ENCODE measurements around the gene KCNB1.
"Not testable (repeated sequence)": the region's sequence is repeated elsewhere in the genome, so short reads cannot be mapped to it uniquely, and the experiment has no call there.

KCNB1 gene

GRCh38 chr20:49420292-49420691, 62.2 kb downstream of the KCNB1 start:
- Mint-ChIP-seq H3K9me3 (no peaks in the 10 kb centered on the region), H3K4me3 (no peak overlapping the region), H3K27ac (no peak overlapping the region), H3K27me3 (peaks cover 46% of the 10 kb centered on the region), H3K4me1 (no peaks in the 10 kb centered on the region), H3K36me3 (no peaks in the 10 kb centered on the region)
- ATAC-seq = no peak

- no peaks in the 10 kb centered on the region for H3K36me3 Mint-ChIP-seq
- H3K9me3 Mint-ChIP-seq = no peaks in the 10 kb centered on the region
- no peaks in the 10 kb centered on the region for H3K4me1 Mint-ChIP-seq
- H3K27ac Mint-ChIP-seq = no peak overlapping the region
- H3K4me3 Mint-ChIP-seq = no peak overlapping the region
- peaks cover 49% of the 10 kb centered on the region for H3K27me3 Mint-ChIP-seq
- no peak for ATAC-seq
Measured at GRCh38 chr20:49419785-49420184, 62.7 kb downstream of the KCNB1 start.

GRCh38 chr20:49418809-49419208, 63.7 kb downstream of the KCNB1 start:
- no peaks in the 10 kb centered on the region for H3K4me1 Mint-ChIP-seq
- H3K36me3 Mint-ChIP-seq = no peaks in the 10 kb centered on the region
- H3K27me3 Mint-ChIP-seq = peaks cover 46% of the 10 kb centered on the region
- ATAC-seq = no peak
- H3K27ac Mint-ChIP-seq = no peak overlapping the region
- H3K4me3 Mint-ChIP-seq = no peak overlapping the region
- H3K9me3 Mint-ChIP-seq = no peaks in the 10 kb centered on the region

GRCh38 chr20:49417843-49418555, 64.5 kb downstream of the KCNB1 start:
- Mint-ChIP-seq H3K9me3 (no peaks in the 10 kb centered on the region), H3K4me3 (no peak overlapping the region), H3K27me3 (peaks cover 54% of the 10 kb centered on the region), H3K36me3 (no peaks in the 10 kb centered on the region), H3K27ac (no peak overlapping the region), H3K4me1 (no peaks in the 10 kb centered on the region)
- ATAC-seq = no peak

GRCh38 chr20:49415668-49416044, 66.8 kb downstream of the KCNB1 start:
- no peaks in the 10 kb centered on the region for H3K9me3 Mint-ChIP-seq
- H3K36me3 Mint-ChIP-seq = no peaks in the 10 kb centered on the region
- no peak for ATAC-seq
- H3K4me3 Mint-ChIP-seq = no peak overlapping the region
- H3K4me1 Mint-ChIP-seq = no peaks in the 10 kb centered on the region
- H3K27me3 Mint-ChIP-seq = peaks cover 60% of the 10 kb centered on the region
- no peak overlapping the region for H3K27ac Mint-ChIP-seq

GRCh38 chr20:49415005-49415667, 67.3 kb downstream of the KCNB1 start:
- ATAC-seq = no peak
- Mint-ChIP-seq H3K4me3 (no peak overlapping the region), H3K36me3 (no peaks in the 10 kb centered on the region), H3K27me3 (peaks cover 55% of the 10 kb centered on the region), H3K4me1 (no peaks in the 10 kb centered on the region), H3K9me3 (no peaks in the 10 kb centered on the region), H3K27ac (no peak overlapping the region)

- H3K4me1 Mint-ChIP-seq = no peaks in the 10 kb centered on the region
- ATAC-seq = no peak
Measured at GRCh38 chr20:49413677-49414076, 68.8 kb downstream of the KCNB1 start.

GRCh38 chr20:49412953-49413352, 69.5 kb downstream of the KCNB1 start:
- no peaks in the 10 kb centered on the region for H3K4me1 Mint-ChIP-seq
- H3K36me3 Mint-ChIP-seq = no peaks in the 10 kb centered on the region
- no peak overlapping the region for H3K4me3 Mint-ChIP-seq
- peaks cover 66% of the 10 kb centered on the region for H3K27me3 Mint-ChIP-seq
- no peak overlapping the region for H3K27ac Mint-ChIP-seq
- no peak for ATAC-seq
- H3K9me3 Mint-ChIP-seq = no peaks in the 10 kb centered on the region

More at GRCh38 chr20:49413677-49414076, 68.8 kb downstream of the KCNB1 start:
- Mint-ChIP-seq H3K4me3 (no peak overlapping the region), H3K27ac (no peak overlapping the region), H3K27me3 (peaks cover 60% of the 10 kb centered on the region), H3K36me3 (no peaks in the 10 kb centered on the region), H3K9me3 (no peaks in the 10 kb centered on the region)

- H3K36me3 Mint-ChIP-seq = no peaks in the 10 kb centered on the region
- no peak overlapping the region for H3K4me3 Mint-ChIP-seq
- H3K27me3 Mint-ChIP-seq = peaks cover 62% of the 10 kb centered on the region
- ATAC-seq = no peak
- H3K4me1 Mint-ChIP-seq = no peaks in the 10 kb centered on the region
- no peaks in the 10 kb centered on the region for H3K9me3 Mint-ChIP-seq
- no peak overlapping the region for H3K27ac Mint-ChIP-seq
Measured at GRCh38 chr20:49412254-49412653, 70.2 kb downstream of the KCNB1 start.

- no peak overlapping the region for H3K4me3 Mint-ChIP-seq
- H3K27ac Mint-ChIP-seq = no peak overlapping the region
- no peak for ATAC-seq
- peaks cover 54% of the 10 kb centered on the region for H3K27me3 Mint-ChIP-seq
- no peaks in the 10 kb centered on the region for H3K36me3 Mint-ChIP-seq
- H3K9me3 Mint-ChIP-seq = no peaks in the 10 kb centered on the region
- no peaks in the 10 kb centered on the region for H3K4me1 Mint-ChIP-seq
Measured at GRCh38 chr20:49411221-49411925, 71.1 kb downstream of the KCNB1 start.

- H3K4me3 Mint-ChIP-seq, H3K4me1 Mint-ChIP-seq, H3K27ac Mint-ChIP-seq, ATAC-seq, H3K9me3 Mint-ChIP-seq, H3K36me3 Mint-ChIP-seq: not testable (repeated sequence)
- H3K27me3 Mint-ChIP-seq = peaks cover 41% of the 10 kb centered on the region
Measured at GRCh38 chr20:49409975-49410621, 72.4 kb downstream of the KCNB1 start.

- no peaks in the 10 kb centered on the region for H3K4me1 Mint-ChIP-seq
- no peak overlapping the region for H3K4me3 Mint-ChIP-seq
- no peaks in the 10 kb centered on the region for H3K9me3 Mint-ChIP-seq
- peaks cover 39% of the 10 kb centered on the region for H3K27me3 Mint-ChIP-seq
- ATAC-seq = no peak
- H3K36me3 Mint-ChIP-seq = no peaks in the 10 kb centered on the region
- H3K27ac Mint-ChIP-seq = no peak overlapping the region
Measured at GRCh38 chr20:49409302-49409974, 73.0 kb downstream of the KCNB1 start.

- Mint-ChIP-seq H3K9me3 (no peaks in the 10 kb centered on the region), H3K27ac (no peak overlapping the region), H3K4me1 (no peaks in the 10 kb centered on the region), H3K27me3 (peaks cover 33% of the 10 kb centered on the region), H3K4me3 (no peak overlapping the region), H3K36me3 (no peaks in the 10 kb centered on the region)
- ATAC-seq = no peak
Measured at GRCh38 chr20:49408509-49409104, 73.9 kb downstream of the KCNB1 start.

- peaks cover 28% of the 10 kb centered on the region for H3K27me3 Mint-ChIP-seq
- H3K4me1 Mint-ChIP-seq = no peaks in the 10 kb centered on the region
- H3K9me3 Mint-ChIP-seq = peaks cover 4% of the 10 kb centered on the region
- ATAC-seq = no peak
- H3K36me3 Mint-ChIP-seq = no peaks in the 10 kb centered on the region
- no peak overlapping the region for H3K4me3 Mint-ChIP-seq
- H3K27ac Mint-ChIP-seq = no peak overlapping the region
Measured at GRCh38 chr20:49406666-49407065, 75.8 kb downstream of the KCNB1 start.

- peaks cover 28% of the 10 kb centered on the region for H3K27me3 Mint-ChIP-seq
- no peak for ATAC-seq
Measured at GRCh38 chr20:49405696-49406095, 76.8 kb downstream of the KCNB1 start.

More at GRCh38 chr20:49405696-49406095, 76.8 kb downstream of the KCNB1 start:
- Mint-ChIP-seq H3K36me3 (no peaks in the 10 kb centered on the region), H3K4me1 (no peaks in the 10 kb centered on the region), H3K9me3 (peaks cover 4% of the 10 kb centered on the region), H3K4me3 (no peak overlapping the region), H3K27ac (no peak overlapping the region)
